IPS-15b (cell line): ENCODE measurements around the gene RAB6B.

ENCODE experiments used
- H3K27me3 ChIP-seq: one replicate; pipeline ENCODE4 v1.6.1; 2013; ENCODE audit warnings: low read length; ENCODE audit not compliant: control insufficient read depth, insufficient read depth
- H3K36me3 ChIP-seq: one replicate; pipeline ENCODE4 v1.6.1; 2013; ENCODE audit warnings: low read length; ENCODE audit not compliant: control insufficient read depth, insufficient read depth
- H3K4me1 ChIP-seq: one replicate; pipeline ENCODE4 v1.6.1; 2013; ENCODE audit warnings: mild to moderate bottlenecking, low read length; ENCODE audit not compliant: control insufficient read depth, insufficient read depth
- H3K4me3 ChIP-seq: one replicate; pipeline ENCODE4 v1.5.1; 2013; ENCODE audit warnings: low read depth, low read length
- H3K9ac ChIP-seq: one replicate; pipeline ENCODE4 v1.6.1; 2013; ENCODE audit warnings: low read depth, mild to moderate bottlenecking, low read length
- H3K9me3 ChIP-seq: one replicate; pipeline ENCODE4 v1.6.1; 2013; ENCODE audit warnings: mild to moderate bottlenecking, low read length; ENCODE audit not compliant: control insufficient read depth, insufficient read depth

RAB6B gene

DNA sequence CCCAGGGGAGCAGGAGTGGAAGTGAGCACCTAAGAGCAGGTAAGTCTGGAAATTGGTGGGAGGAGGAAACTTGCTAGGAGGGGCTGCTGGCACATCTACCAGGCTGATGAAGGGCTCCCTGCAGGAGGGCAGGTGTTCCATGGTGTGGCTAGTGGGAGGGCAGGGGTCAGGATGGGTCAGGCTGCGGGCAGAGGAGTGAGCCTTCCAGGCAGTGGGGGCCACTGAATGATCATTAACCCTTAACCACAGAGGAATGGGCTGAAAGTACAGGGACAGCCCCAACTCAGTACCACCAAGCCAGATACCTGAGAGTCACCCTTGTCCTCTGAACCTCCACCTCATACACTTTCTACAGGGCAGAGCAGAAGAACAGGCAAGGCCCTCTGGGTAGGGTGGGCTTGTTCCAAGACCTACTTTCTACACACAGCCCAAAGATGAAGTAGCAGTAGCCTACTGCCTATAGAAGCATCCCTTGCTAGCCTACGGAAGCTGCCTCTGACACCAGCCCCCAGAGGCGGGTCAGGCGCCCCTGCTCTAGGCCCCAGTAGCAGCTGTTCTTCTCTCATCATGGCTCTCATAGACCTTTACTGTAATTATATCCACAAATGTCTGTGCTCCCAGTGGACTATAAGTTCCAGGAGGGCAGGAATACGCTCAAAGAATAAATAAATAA is 4.6 kb downstream of the RAB6B start:
- no peak overlapping the region for H3K4me3 ChIP-seq
- H3K9me3 ChIP-seq = no peaks in the 10 kb centered on the region
- no peak overlapping the region for H3K9ac ChIP-seq
- H3K4me1 ChIP-seq = peaks cover 8% of the 10 kb centered on the region
- no peaks in the 10 kb centered on the region for H3K36me3 ChIP-seq
- peaks cover 4% of the 10 kb centered on the region for H3K27me3 ChIP-seq

DNA sequence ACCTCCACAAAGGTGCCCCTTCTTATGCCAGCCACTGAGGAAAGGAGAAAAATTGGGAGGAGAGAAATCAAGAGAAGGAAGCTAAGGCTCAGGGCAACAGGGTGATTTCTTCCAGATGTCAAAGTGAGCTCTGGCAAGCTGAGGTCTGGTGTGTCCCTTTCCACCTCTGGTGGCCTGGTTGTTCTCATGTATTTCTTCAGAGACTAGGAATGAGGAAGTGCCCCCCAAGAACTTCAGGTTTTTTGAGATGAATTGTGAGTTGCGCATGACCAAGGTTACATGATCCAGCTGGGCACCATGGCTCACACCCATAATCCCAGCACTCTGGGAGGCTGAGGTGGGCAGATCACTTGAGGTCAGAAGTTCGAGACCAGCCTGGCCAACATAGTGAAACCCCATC is 5.6 kb downstream of the RAB6B start:
- Histone ChIP-seq H3K9me3 (no peaks in the 10 kb centered on the region), H3K4me3 (no peak overlapping the region), H3K4me1 (peaks cover 8% of the 10 kb centered on the region), H3K36me3 (no peaks in the 10 kb centered on the region), H3K27me3 (no peaks in the 10 kb centered on the region), H3K9ac (no peak overlapping the region)

DNA sequence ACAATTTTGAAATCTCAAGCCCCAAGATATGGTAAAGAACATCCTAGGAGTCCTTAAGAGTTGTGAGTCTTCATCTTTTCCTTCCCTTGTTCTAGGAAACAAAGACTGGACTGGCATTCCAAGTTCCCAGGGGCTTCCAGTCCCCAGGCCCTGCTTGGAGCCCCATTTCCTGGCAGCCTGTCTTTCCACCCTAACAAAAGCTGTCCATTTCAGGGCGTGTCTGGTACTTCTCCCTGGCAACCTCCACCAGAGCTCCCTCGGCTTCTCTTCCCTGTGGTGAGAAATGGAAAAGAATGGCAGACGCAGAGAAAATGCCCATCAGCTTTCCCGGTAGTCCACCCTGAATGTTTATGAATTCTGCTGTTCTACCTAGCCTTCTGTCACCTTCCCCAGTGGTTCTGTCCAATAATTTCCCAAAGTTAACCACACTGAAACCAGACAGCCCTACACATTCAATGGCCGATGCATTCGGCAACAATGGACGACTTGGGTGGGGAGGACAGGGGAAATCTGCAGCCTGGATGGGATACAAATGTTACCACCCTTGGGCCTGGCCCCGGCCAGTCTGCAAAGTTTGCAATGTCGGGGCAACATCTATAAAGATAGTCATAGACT is 6.8 kb downstream of the RAB6B start:
- H3K27me3 ChIP-seq = no peaks in the 10 kb centered on the region
- H3K9ac ChIP-seq = no peak overlapping the region
- no peak overlapping the region for H3K4me3 ChIP-seq
- H3K4me1 ChIP-seq = peaks cover 4% of the 10 kb centered on the region
- H3K36me3 ChIP-seq = no peaks in the 10 kb centered on the region
- H3K9me3 ChIP-seq = no peaks in the 10 kb centered on the region

DNA sequence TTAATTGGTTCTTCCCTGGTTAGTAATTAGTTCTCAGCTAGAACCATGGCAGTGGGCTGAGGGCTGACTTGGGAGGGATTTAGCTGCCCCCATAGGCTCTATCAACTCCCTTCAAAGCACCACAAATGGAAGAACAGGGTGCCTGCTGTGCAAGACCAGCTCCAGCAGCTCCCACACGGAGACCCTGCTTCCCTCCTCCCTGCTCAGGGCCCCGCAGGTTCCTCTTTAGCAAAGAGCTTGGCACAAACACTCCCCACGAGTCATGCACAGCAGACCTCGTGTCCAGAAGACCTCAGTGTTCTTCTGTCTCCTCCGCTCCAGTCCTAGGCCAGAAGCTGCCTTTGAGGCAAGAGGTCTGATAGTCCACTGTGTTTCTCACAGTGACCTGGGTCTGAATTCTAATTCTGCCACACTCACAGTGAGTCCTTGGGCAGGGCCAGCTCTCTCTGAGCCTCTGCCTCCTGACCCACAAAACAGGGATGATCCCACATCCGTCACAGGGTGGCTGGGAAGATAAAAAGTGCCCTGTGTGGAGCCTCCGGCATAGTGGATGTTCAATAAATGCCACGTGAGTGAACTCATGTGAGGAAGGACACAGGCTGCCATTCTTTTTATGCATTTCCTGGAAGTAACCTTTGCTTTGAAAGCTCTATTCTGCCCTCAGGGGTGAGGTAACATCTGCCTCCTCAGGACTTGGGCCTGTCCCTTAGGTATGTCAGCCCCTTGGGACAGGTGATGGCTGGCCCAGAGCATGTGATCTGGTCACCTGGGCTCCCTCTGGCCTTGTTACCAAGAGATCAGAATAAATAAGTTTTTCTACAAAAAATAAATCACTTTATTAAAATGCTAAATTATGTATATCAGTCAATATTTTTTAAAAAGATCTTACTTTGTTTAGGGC is 7.6 kb downstream of the RAB6B start:
- H3K36me3 ChIP-seq = no peaks in the 10 kb centered on the region
- H3K4me1 ChIP-seq = peaks cover 3% of the 10 kb centered on the region
- no peaks in the 10 kb centered on the region for H3K27me3 ChIP-seq
- no peak overlapping the region for H3K9ac ChIP-seq
- H3K4me3 ChIP-seq = no peak overlapping the region
- H3K9me3 ChIP-seq = no peaks in the 10 kb centered on the region

DNA sequence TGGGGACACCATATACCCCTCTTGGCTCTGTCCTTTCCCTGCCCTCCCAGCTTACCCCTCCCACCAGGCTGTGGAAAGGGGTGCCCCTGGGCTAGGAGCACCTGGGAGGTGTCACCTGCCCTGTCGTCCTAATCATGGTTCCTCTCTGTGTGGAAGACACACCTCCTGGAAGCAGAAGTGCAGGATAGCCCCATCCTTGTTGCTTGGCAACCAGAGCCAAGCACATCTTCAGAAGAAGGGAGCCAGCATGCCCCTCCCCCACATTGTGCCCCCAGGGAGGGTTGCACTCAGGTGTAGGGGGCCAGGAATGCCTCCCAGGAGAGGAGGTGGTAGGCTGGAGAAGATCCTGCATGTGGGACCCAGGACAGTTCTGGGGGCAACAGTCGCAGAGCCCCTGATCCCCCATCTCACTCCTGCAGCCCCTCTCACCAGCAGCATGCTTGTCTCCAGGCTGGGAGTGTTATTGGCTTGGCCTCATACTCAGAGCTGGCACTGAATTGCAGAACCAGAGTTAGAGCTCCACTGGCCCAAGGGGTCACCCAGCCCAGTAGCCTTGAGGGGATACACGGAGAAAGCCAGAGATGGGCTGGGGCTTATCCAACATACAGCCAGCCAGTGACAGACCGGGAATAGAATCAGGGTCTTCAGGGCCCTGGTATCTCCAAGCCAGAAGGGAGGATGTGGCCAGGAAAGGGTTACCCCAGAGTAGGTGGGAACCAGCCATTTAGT is 8.4 kb downstream of the RAB6B start:
- Histone ChIP-seq H3K4me1 (peaks cover 3% of the 10 kb centered on the region), H3K9ac (no peak overlapping the region), H3K4me3 (no peak overlapping the region), H3K9me3 (no peaks in the 10 kb centered on the region), H3K27me3 (no peaks in the 10 kb centered on the region), H3K36me3 (no peaks in the 10 kb centered on the region)

DNA sequence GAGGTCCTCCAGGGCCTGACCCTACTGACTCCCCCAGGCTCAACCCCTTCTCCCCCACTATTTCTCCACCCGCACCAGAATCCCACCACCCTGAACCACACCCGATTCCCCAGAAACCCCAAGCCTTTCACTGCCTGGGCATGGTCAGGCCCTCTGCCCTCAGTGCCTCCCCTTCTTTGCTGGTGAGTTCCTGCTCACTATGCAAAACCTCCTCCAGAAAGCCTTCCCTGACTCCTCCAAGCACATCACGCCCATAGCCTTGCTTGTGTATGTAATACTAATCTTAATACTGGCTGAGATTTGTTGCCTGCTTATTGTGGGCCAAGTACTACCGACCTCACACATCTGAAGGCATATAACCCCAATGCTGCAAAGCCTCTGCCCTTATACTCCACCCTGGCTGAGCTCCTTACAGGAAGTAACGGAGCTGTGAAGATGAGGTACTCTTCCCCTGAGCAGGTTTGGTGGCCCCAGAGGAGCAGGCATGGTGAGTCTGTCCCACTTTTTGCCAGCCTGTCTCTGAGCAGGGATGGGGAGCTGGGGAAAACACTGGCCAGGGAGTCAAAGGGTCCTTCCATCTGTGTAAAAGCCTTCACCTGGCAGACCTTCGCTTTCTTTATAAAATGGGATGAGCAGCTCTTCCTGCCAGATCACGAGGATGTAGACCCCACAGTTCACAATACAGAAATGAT is 9.5 kb downstream of the RAB6B start:
- H3K9ac ChIP-seq = no peak overlapping the region
- no peaks in the 10 kb centered on the region for H3K9me3 ChIP-seq
- no peak overlapping the region for H3K4me3 ChIP-seq
- H3K4me1 ChIP-seq = peaks cover 3% of the 10 kb centered on the region
- no peaks in the 10 kb centered on the region for H3K27me3 ChIP-seq
- H3K36me3 ChIP-seq = peaks cover 3% of the 10 kb centered on the region

DNA sequence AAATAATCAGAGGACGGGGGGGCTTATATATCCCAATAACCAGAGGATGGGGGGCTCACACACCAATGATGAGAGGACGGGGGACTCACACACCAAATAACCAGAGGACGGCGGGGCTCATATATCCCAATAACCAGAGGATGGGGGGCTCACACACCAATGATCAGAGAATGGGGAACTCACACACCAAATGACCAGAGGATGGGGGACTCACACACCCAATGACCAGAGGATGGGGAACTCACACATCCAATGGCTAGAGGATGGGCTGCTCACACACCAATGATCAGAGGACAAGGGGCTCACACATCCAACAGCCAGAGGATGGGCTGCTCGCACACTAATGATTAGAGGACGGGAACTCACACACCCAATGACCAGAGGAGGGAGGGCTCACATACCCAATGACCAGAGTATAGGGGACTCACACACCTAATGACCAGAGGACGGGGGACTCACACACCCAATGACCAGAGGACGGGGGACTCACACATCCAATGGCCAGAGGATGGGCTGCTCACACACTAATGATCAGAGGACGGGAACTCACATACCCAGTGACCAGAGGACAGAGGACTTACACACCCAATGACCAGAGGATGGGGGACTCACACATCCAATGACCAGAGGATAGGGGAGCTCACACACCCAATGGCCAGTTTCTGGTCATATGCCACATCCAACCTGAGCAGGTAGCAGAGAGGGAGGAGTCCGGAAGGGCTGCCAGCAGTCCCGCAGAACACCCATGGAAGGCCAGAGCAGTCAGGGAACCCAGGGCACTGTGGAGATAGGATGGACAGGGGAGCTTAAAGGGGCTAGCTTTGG is 10.6 kb downstream of the RAB6B start:
- no peak overlapping the region for H3K4me3 ChIP-seq
- H3K4me1 ChIP-seq = peaks cover 3% of the 10 kb centered on the region
- H3K9me3 ChIP-seq = no peaks in the 10 kb centered on the region
- H3K36me3 ChIP-seq = peaks cover 3% of the 10 kb centered on the region
- H3K27me3 ChIP-seq = no peaks in the 10 kb centered on the region
- no peak overlapping the region for H3K9ac ChIP-seq

DNA sequence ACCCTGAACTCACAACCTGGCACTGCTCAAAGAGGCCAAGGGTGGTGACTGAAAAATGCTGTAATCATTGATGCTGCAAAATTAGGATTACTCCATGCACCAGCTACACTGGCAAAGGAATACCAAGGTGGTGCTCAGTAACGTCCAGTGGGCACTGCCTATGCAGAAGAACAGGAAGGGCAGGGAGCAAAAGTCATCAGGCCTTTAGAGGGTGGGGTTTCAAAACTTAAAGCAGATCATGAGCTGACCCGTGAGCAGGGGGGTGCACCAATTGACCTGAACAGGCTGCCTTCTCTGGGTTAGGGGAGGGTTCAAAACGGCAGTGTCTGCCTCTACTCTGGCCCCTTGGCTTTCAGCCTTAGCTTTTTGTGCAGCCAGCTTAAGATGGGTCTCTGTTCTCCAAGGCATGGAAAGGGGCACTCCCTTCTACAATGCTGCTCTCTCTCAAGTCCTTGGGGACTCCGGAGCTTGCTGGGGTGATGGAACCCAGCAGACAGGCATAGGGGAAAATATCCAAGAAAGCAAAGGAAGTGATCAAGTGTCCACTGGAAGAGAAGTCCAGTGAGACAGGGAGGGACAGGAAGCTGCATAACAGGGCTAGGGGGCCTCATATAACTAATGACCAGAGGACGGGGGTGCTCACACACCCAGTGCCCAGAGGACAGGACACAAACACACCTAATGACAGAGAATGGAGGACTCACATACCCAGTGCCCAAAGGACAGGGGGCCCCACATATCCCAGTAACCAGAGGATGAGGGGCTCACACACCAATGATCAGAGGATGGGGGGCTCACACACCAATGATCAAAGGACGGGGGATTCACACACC is 11.4 kb downstream of the RAB6B start:
- Histone ChIP-seq H3K9me3 (no peaks in the 10 kb centered on the region), H3K36me3 (peaks cover 3% of the 10 kb centered on the region), H3K4me3 (no peak overlapping the region), H3K4me1 (peaks cover 3% of the 10 kb centered on the region), H3K9ac (no peak overlapping the region), H3K27me3 (no peaks in the 10 kb centered on the region)

DNA sequence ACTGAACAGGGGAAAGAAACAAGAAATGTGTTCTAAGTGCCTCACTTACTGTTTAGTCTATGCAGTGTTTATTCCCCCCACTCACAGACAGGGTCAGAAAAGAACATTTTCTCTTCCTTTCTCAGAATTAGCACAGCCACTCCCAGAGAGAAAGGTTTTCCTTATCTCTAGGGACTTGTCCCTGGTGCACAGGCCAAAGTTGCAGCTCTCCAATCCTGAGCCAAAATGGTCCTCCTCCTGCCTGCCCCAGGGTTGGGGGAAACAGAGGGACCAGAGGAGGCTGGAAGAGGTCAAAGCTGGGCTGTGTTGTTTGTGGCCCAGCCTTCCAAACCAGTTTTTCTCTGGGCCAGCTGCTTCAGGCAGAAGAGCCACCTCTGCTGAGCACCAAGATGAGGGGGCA is 12.0 kb downstream of the RAB6B start:
- no peaks in the 10 kb centered on the region for H3K27me3 ChIP-seq
- H3K36me3 ChIP-seq = peaks cover 3% of the 10 kb centered on the region
- peaks cover 3% of the 10 kb centered on the region for H3K4me1 ChIP-seq
- no peak overlapping the region for H3K9ac ChIP-seq
- H3K9me3 ChIP-seq = no peaks in the 10 kb centered on the region
- H3K4me3 ChIP-seq = no peak overlapping the region

DNA sequence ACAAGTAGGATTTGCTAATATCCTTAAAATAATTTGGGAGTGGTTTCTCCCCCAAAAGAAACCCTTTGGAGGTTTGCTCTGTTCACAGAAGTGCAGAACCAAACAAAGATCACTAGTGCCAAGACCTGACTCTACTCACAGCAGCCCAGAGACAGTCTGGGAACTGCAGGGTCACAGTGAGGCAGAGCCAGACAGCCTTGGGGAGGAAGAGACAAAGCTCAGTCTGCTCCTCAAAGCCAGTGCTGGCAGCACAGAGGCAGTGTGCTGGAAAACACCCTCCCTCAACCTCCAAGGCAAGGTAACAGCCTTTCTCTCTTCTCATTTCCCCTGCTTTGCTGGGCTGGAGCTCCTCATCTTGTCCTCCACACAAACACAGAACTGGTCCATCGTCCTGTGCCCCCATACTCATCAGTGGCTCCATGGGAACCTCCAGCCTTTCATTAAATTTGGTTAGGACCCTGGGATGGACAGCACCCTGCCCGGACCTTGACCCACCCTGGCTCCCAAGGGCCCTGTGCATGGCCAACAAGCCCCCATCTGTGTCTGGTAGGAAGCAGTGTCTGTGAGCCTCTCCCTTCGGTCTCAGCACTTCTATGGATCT is 12.6 kb downstream of the RAB6B start:
- Histone ChIP-seq H3K27me3 (no peaks in the 10 kb centered on the region), H3K4me3 (no peak overlapping the region), H3K36me3 (peaks cover 3% of the 10 kb centered on the region), H3K4me1 (peaks cover 2% of the 10 kb centered on the region), H3K9me3 (no peaks in the 10 kb centered on the region), H3K9ac (no peak overlapping the region)
